Measurements from ENCODE around the gene CLPSL2.

Gene CLPSL2

GRCh38 chr6:35746516-35746915 lies 29.9 kb upstream of the CLPSL2 start:
- no peak for DNase-seq (ENCODE audit: low read depth in 2 of 2)

GRCh38 chr6:35747877-35748276 lies 28.5 kb upstream of the CLPSL2 start:
- DNase-seq (ENCODE audit: low read depth in 2 of 2): no peak

DNA sequence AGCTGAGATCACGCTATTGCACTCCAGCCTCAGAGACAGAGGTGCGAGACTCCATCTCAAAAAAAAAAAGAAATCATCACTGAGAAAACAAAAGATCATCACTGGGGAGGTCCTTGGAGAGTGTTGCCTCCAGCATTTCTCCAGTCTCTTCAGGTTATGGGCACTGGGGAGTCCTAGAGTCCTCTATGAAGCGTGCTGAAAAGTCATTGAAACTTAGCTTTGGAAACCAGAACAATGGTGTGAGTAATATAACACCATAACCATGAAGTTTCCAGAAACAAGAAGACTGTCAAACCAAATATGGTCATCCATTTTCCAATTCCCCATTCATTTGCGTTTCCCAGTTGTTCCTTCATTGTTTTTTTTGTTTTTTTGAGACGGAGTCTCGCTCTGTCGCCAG lies 25.8 kb upstream of the CLPSL2 start:
- no peak for DNase-seq (ENCODE audit: low read depth in 2 of 2)

- DNase-seq (ENCODE audit: low read depth in 2 of 2): no peak
These were observed 24.8 kb upstream of the CLPSL2 start for GRCh38 chr6:35751594-35751993.

GRCh38 chr6:35752330-35752729 lies 24.1 kb upstream of the CLPSL2 start:
- no peak for DNase-seq (ENCODE audit: low read depth in 2 of 2)

DNA sequence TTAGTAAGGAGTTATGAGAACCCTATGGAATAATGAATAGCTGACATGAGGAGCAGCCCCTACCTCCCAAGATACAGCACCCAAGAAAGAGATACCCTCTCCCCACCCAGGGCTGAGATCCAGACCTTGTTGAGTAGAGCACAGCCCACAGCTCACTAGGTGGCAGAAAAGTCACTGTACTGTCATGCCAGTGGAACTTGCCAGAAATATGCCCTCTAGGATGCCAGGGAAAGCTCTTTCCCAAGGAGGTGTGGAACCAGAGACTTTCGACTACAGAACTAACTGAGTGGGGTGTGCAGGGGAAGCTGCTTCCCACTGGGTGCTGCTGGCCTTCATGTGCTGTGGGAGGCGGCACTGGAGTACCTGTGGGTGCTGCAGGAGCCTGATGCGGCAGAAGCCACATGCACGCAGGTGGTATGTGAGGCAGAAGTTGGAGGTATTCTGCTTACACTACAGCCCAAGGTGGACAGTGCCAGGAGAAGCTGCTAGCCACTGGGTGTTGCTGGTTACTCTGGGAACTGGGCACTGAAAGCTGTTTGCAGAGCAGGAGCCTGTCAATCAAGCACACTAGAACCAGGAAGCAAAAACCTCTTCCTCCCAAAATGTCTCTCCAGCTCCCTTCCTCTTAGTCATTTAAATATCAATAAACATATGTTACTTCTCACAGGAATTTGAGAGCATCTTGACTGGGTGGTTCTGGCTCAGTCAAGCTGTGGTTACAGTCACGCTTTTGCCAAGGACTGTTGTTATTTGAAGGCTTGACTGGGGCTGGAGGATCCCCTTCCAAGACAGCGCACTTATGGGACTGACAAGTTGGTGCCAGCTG lies 21.7 kb upstream of the CLPSL2 start:
- DNase-seq (ENCODE audit: low read depth in 2 of 2): no peak

GRCh38 chr6:35755278-35755924 lies 21.0 kb upstream of the CLPSL2 start:
- DNase-seq (ENCODE audit: low read depth in 2 of 2): no peak

- DNase-seq (ENCODE audit: low read depth in 2 of 2): no peak
These were observed 18.8 kb upstream of the CLPSL2 start for GRCh38 chr6:35757456-35758123.

DNA sequence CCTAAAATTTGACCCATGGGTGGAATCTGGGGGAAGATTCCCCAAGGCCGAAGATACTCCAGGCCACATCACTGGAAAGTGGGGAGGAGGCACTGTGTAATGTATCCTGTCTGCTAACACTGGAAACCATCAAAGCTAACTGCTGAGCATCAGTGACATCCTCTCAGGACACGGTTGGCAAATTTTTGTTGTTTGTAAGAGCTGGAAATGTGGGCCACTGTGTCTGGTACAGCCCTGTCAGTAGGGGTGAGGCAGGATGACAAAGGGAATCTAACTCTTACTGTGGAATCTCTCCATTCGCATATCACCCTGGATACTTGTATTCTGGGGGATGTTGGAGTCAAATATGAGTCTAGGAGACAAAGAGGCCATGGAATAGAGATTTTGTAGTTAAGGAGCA lies 17.0 kb upstream of the CLPSL2 start:
- DNase-seq (ENCODE audit: low read depth in 2 of 2): no peak

- no peak for DNase-seq (ENCODE audit: low read depth in 2 of 2)
These were observed 10.7 kb upstream of the CLPSL2 start for GRCh38 chr6:35765739-35766138.

DNA sequence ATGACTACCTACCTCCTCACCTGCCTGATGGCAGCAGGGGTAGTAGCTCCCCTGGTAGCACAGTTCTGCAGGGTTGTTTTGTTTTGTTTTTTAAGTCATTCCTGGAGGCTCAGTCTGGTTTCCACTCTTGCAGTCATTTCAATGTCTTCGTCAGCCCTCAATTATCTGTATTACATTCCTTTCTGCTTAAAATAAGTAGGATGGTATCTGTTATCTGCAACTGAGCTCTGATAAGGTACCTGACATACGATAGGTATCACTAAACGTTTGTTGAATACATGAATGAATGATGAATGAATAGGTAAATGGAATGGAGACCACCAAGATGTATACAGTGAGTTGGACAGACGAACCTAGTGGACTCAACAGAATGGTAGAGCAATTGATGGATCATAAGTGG lies 7.2 kb upstream of the CLPSL2 start:
- no peak for DNase-seq (ENCODE audit: low read depth in 2 of 2)

- no peak for DNase-seq (ENCODE audit: low read depth in 2 of 2)
These were observed 5.1 kb upstream of the CLPSL2 start for GRCh38 chr6:35771343-35771627.

- no peak for DNase-seq (ENCODE audit: low read depth in 2 of 2)
These were observed 2.1 kb upstream of the CLPSL2 start for GRCh38 chr6:35774116-35774794.

DNA sequence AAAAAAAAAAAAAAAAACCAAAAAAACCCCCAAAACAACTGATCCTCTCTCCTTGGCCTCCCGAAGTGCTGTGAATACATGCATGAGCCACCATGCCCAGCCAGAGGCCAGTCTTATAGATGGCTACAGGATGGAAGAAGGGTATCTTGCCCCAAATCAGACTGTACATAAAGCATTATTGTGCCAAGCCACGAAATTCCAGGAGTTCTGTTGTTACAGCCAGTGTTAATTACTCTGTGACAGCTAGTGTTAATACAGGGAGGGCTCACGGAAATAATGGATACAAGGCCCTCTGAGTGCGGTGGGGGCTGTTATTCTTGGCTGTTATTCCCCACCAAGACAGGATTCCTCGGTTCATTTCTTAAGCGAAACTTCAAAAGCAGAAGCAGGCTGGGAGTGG lies 1.4 kb upstream of the CLPSL2 start:
- DNase-seq (ENCODE audit: low read depth in 2 of 2): no peak

DNA sequence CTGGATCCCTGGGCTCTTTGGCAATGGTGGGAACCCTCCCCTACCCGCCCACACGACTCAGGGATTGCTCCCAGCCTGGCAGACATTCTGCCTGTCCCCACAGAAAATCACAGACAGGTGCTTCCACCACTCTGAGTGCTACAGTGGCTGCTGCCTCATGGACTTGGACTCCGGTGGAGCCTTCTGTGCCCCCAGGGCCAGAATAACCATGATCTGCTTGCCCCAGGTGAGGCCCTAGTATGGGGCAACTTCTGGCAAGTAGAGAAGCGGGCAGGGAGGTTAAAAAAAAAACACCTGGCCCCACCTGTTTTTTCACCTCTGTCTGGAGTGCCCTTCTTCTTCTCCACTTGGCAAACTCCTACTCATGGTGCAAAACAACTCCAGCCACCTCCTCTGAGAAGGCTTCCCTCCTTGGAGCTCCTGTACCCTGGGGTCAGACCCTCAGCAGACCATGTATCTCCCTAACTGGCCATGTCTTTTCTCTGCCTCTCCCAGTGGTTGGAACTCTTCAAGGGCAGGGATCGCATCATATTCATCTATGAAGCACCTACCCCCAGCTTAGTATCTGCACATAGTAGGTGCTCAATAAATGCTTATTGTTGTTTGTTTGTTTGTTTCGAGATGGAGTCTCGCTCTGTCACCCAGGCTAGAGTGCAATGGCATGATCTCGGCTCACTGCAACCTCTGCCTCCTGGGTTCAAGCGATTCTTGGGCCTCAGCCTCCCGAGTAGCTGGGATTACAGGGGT lies 1.1 kb downstream of the CLPSL2 start:
- no peak for DNase-seq (ENCODE audit: low read depth in 2 of 2)

- DNase-seq (ENCODE audit: low read depth in 2 of 2): no peak
These were observed 2.0 kb downstream of the CLPSL2 start for GRCh38 chr6:35778437-35778836.

GRCh38 chr6:35780719-35781118 lies 4.3 kb downstream of the CLPSL2 start, which contains the start of gene CLPSL1:
Gene CLPSL1, plus strand, starts transcription at chr6:35781019. Its CDS starts 92 bp downstream, at chr6:35781111.
- no peak for DNase-seq (ENCODE audit: low read depth in 2 of 2)

GRCh38 chr6:35781290-35781689 lies 4.9 kb downstream of the CLPSL2 start:
- DNase-seq (ENCODE audit: low read depth in 2 of 2): no peak

DNA sequence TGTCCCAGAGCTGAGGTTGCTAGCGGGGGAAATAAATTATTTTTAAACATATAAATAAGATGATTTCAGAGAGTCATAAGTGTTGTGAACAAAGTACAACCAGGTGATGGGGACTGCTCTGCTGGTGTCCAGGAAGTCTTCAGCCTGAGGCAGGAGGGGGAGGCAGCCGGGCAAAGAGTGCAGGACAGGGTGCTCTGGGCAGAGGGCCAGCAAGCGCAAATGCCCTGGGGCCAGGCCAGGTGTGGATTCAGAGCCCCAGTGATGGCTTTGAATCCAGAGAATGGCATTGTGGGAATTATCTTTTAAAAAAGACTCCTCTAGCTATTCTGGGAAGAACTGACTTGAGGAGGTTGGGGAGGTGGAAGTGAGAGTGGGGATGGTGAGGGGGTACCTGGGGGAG lies 6.0 kb downstream of the CLPSL2 start:
- DNase-seq (ENCODE audit: low read depth in 2 of 2): no peak

GRCh38 chr6:35784200-35784599 lies 7.8 kb downstream of the CLPSL2 start:
- DNase-seq (ENCODE audit: low read depth in 2 of 2): no peak

DNA sequence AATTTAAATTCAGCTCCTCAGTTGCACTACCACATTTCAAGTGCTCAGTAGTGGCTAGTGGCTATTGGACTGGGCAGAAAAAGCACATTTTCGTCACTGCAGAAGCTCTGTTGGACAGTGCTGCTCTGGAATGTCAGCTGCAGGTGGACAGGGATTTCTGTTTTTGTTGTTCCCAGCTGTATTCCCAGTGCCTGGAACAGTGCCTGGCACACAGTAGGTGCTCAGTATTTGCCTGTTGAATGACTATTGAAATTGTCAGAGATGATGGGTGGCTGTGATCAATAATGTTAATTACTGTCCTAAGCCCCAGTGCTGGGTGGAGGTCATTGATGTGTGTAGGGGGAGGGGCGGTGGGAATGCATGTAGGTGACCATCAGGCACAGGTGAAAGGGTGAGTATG lies 9.9 kb downstream of the CLPSL2 start:
- DNase-seq (ENCODE audit: low read depth in 2 of 2): no peak

GRCh38 chr6:35786810-35787209 lies 10.4 kb downstream of the CLPSL2 start:
- no peak for DNase-seq (ENCODE audit: low read depth in 2 of 2)
